Smooth muscle cell (in vitro differentiated cells): ENCODE results near the gene ORAI1. TPM values are rescaled to one million over a fixed set of nuclear protein-coding genes. Genes with fewer than 3 reads are reported as not detected.

Source experiments
- DNase-seq: peaks from one replicate; lab custom pipeline; 2025; ENCODE audit not compliant: unreplicated experiment; lab: John Stamatoyannopoulos, UW
- H2AFZ ChIP-seq: fragments of 200-600 bp; sonication (generic); 2 replicates; pipeline ENCODE4 v1.6.0; 2016; ENCODE audit warnings: antibody characterized with exemption, low read depth, mild to moderate bottlenecking
- H3F3A ChIP-seq: fragments of 200-600 bp; sonication (generic); 2 replicates; pipeline ENCODE4 v1.6.0; 2017; ENCODE audit warnings: antibody characterized with exemption, low read depth
- H3K27ac ChIP-seq: fragments of 200-600 bp; sonication (generic); 2 replicates; pipeline ENCODE4 v1.5.1; 2016; ENCODE audit warnings: low read depth, mild to moderate bottlenecking
- H3K27me3 ChIP-seq: fragments of 200-600 bp; sonication (generic); 2 replicates; pipeline ENCODE4 v1.6.1; 2016; ENCODE audit warnings: low read depth, mild to moderate bottlenecking
- H3K36me3 ChIP-seq: fragments of 200-600 bp; sonication (generic); 2 replicates; pipeline ENCODE4 v1.5.1; 2016; ENCODE audit warnings: low read depth
- H3K4me1 ChIP-seq: fragments of 200-600 bp; sonication (generic); 2 replicates; pipeline ENCODE4 v1.5.1; 2016; ENCODE audit warnings: low read depth
- H3K4me2 ChIP-seq: fragments of 200-600 bp; sonication (generic); 2 replicates; pipeline ENCODE4 v1.6.0; 2016; ENCODE audit warnings: mild to moderate bottlenecking
- H3K4me3 ChIP-seq: fragments of 200-600 bp; sonication (generic); 2 replicates; pipeline ENCODE4 v1.5.1; 2016; ENCODE audit warnings: mild to moderate bottlenecking
- H3K79me2 ChIP-seq: fragments of 200-600 bp; sonication (generic); 2 replicates; pipeline ENCODE4 v1.6.0; 2016; ENCODE audit warnings: low read depth, mild to moderate bottlenecking
- H3K9ac ChIP-seq: fragments of 200-600 bp; sonication (generic); 2 replicates; pipeline ENCODE4 v1.6.0; 2016; ENCODE audit warnings: low read depth
- H3K9me3 ChIP-seq: fragments of 200-600 bp; sonication (generic); replicated peaks from 2 replicates; pipeline ENCODE4 v1.5.1; 2016; ENCODE audit warnings: low read depth
- H4K20me1 ChIP-seq: fragments of 200-600 bp; sonication (generic); 2 replicates; pipeline ENCODE4 v1.6.0; 2016; ENCODE audit warnings: low read depth
- CTCF ChIP-seq: fragments of 200-600 bp; sonication (generic); IDR thresholded peaks from 2 replicates; pipeline ENCODE4 v1.5.1; 2017; ENCODE audit warnings: borderline replicate concordance, mild to moderate bottlenecking, antibody characterized with exemption; ENCODE audit not compliant: insufficient read depth, poor library complexity, severe bottlenecking
- WGBS: methylation state at CpG from one replicate; pipeline ENCODE4 v1.1.7; 2016; ENCODE audit warnings: low lambda C conversion rate; 5-methylcytosine and 5-hydroxymethylcytosine counted together
- polyA plus RNA-seq: library from polyadenylated mRNA; unstranded; fragments of >200 nt; fragmentation: Nextera tagmentation; extraction: Ambion mirVana; gene quantifications from 2 replicates; pipeline ENCODE4 v1.2.1, GENCODE V29; 2016
- total RNA-seq: library from RNA; depleted of rRNA; stranded (reverse); fragments of >200 nt; gene quantifications from 2 replicates; pipeline ENCODE4 v1.2.3, GENCODE V29; 2014

The ORAI1 gene
- total and polyA plus RNA-seq, 2 experiments from 2014 or later, result 5.5 to 23.4 TPM

GRCh38 chr12:121637231-121637914 lies 11.0 kb downstream of the ORAI1 start:
- no peak overlapping the region for H3K9ac ChIP-seq
- H3K4me2 ChIP-seq, result no peak overlapping the region
- peaks cover 10% of the 10 kb centered on the region for H3K4me1 ChIP-seq
- H3K27ac ChIP-seq, result no peak overlapping the region
- no peak for TF ChIP-seq CTCF
- no peaks in the 10 kb centered on the region for H3K27me3 ChIP-seq
- no peak overlapping the region for H2AFZ ChIP-seq
- no peaks in the 10 kb centered on the region for H3K9me3 ChIP-seq
- peaks cover 13% of the 10 kb centered on the region for H3K79me2 ChIP-seq
- no peaks in the 10 kb centered on the region for H3F3A ChIP-seq
- no peak overlapping the region for H3K4me3 ChIP-seq
- no peaks in the 10 kb centered on the region for H4K20me1 ChIP-seq
- H3K36me3 ChIP-seq, result no peaks in the 10 kb centered on the region
- 88% methylated on average over 10 of the region's 10 CpGs for WGBS
- DNase-seq, result no peak

GRCh38 chr12:121638298-121639202 lies 12.2 kb downstream of the ORAI1 start:
- Histone ChIP-seq H3K27ac (no peak overlapping the region), H3K4me2 (no peak overlapping the region), H3K9ac (no peak overlapping the region), H4K20me1 (no peaks in the 10 kb centered on the region), H3F3A (no peaks in the 10 kb centered on the region), H3K79me2 (peaks cover 13% of the 10 kb centered on the region), H3K36me3 (no peaks in the 10 kb centered on the region), H3K9me3 (no peaks in the 10 kb centered on the region), H2AFZ (no peak overlapping the region), H3K4me1 (no peaks in the 10 kb centered on the region), H3K27me3 (no peaks in the 10 kb centered on the region), H3K4me3 (no peak overlapping the region)
- WGBS, result 96% methylated on average over 14 of the region's 14 CpGs
- no peak for DNase-seq
- no peak for TF ChIP-seq CTCF

- H3K27me3 ChIP-seq, result no peaks in the 10 kb centered on the region
- no peaks in the 10 kb centered on the region for H3K4me1 ChIP-seq
- no peaks in the 10 kb centered on the region for H4K20me1 ChIP-seq
- H3K27ac ChIP-seq, result no peak overlapping the region
- H2AFZ ChIP-seq, result no peak overlapping the region
- no peaks in the 10 kb centered on the region for H3K9me3 ChIP-seq
- no peaks in the 10 kb centered on the region for H3F3A ChIP-seq
- peaks cover 13% of the 10 kb centered on the region for H3K79me2 ChIP-seq
- no peak overlapping the region for H3K9ac ChIP-seq
- no peak overlapping the region for H3K4me3 ChIP-seq
- no peak for TF ChIP-seq CTCF
- H3K36me3 ChIP-seq, result no peaks in the 10 kb centered on the region
- H3K4me2 ChIP-seq, result no peak overlapping the region
- WGBS, result 94% methylated on average over 18 of the region's 18 CpGs
- no peak for DNase-seq
These were observed 15.0 kb downstream of the ORAI1 start for GRCh38 chr12:121641343-121641630.
